OCI-M2 (cell line): ENCODE measurements around the gene LY9.

Experiments used
- DNase-seq: peaks from one replicate; lab custom pipeline; 2025; ENCODE audit not compliant: unreplicated experiment; lab: John Stamatoyannopoulos, UW

LY9 gene

GRCh38 chr1:160834945-160835565 is 39.1 kb downstream of the LY9 start:
- DNase-seq, result no peak

- DNase-seq, result no peak
Observed at GRCh38 chr1:160835751-160836150, 39.8 kb downstream of the LY9 start.

GRCh38 chr1:160836561-160836960 is 40.6 kb downstream of the LY9 start:
- no peak for DNase-seq

- no peak for DNase-seq
Observed at GRCh38 chr1:160836981-160837557, 41.1 kb downstream of the LY9 start.

GRCh38 chr1:160837558-160838205 is 41.7 kb downstream of the LY9 start:
- no peak for DNase-seq

- DNase-seq, result no peak
Observed at GRCh38 chr1:160838888-160839287, 42.9 kb downstream of the LY9 start.

GRCh38 chr1:160839746-160840145 is 43.8 kb downstream of the LY9 start:
- no peak for DNase-seq

GRCh38 chr1:160841079-160841478 is 45.1 kb downstream of the LY9 start:
- DNase-seq, result no peak

GRCh38 chr1:160844447-160845232 is 48.7 kb downstream of the LY9 start:
- no peak for DNase-seq

GRCh38 chr1:160846281-160846680 is 50.3 kb downstream of the LY9 start:
- DNase-seq, result no peak

GRCh38 chr1:160850541-160850940 is 54.6 kb downstream of the LY9 start:
- no peak for DNase-seq

- DNase-seq, result no peak
Observed at GRCh38 chr1:160850993-160851392, 55.0 kb downstream of the LY9 start.

- no peak for DNase-seq
Observed at GRCh38 chr1:160853014-160853413, 57.0 kb downstream of the LY9 start.

- no peak for DNase-seq
Observed at GRCh38 chr1:160853754-160854153, 57.8 kb downstream of the LY9 start.

GRCh38 chr1:160855181-160855981 is 59.4 kb downstream of the LY9 start:
- DNase-seq, result no peak

- DNase-seq, result no peak
Observed at GRCh38 chr1:160858097-160858496, 62.1 kb downstream of the LY9 start.

- no peak for DNase-seq
Observed at GRCh38 chr1:160858507-160858906, 62.5 kb downstream of the LY9 start.

GRCh38 chr1:160859166-160859565 is 63.2 kb downstream of the LY9 start:
- DNase-seq, result no peak

- no peak for DNase-seq
Observed at GRCh38 chr1:160860840-160861505, 65.0 kb downstream of the LY9 start.
